ENCODE measurements around the gene ITFG1. TPM values are rescaled to one million over a fixed set of nuclear protein-coding genes. Genes with fewer than 3 reads are reported as not detected.

The ITFG1 gene
- total RNA-seq, 1 experiment from 2014 or later: 18.0 TPM

- Histone ChIP-seq H2BK5ac (ENCODE audit: insufficient read length, low read length) (no peak overlapping the region), H3K4me2 (ENCODE audit: insufficient read depth, insufficient read length, low read length) (no peak overlapping the region), H3K23me2 (ENCODE audit: insufficient read length, low read depth, low read length, poor library complexity, severe bottlenecking) (peaks cover 16% of the 10 kb centered on the region), H2BK15ac (ENCODE audit: low read depth, low read length) (no peak overlapping the region), H3K9ac (ENCODE audit: extremely low read depth, insufficient read length, low read length) (no peak overlapping the region), H3K9me3 (ENCODE audit: control insufficient read depth, low read depth, low read length) (no peaks in the 10 kb centered on the region), H2BK120ac (ENCODE audit: low read depth, low read length, poor library complexity, severe bottlenecking) (no peak overlapping the region), H3K4ac (ENCODE audit: low read depth, low read length) (no peak overlapping the region), H4K8ac (replicated peaks; ENCODE audit: insufficient read length, low read depth, low read length) (no peak overlapping the region), H3K79me1 (ENCODE audit: insufficient read depth, low read depth, low read length, poor library complexity, severe bottlenecking) (peaks cover 7% of the 10 kb centered on the region), H2AFZ (ENCODE audit: low read length) (no peak overlapping the region), H4K91ac (ENCODE audit: insufficient read length, low read depth, low read length) (no peak overlapping the region), H2BK12ac (ENCODE audit: insufficient read length, low read depth, low read length) (no peak overlapping the region), H4K5ac (ENCODE audit: insufficient read length, low read depth, low read length) (no peak overlapping the region), H3K27me3 (ENCODE audit: insufficient read depth, low read length) (peaks cover 3% of the 10 kb centered on the region; the same call in 1 of the 2 replicates), H4K20me1 (ENCODE audit: control insufficient read depth, insufficient read depth, insufficient read length) (no peaks in the 10 kb centered on the region), H3T11ph (ENCODE audit: low read length) (no peak overlapping the region), H3K56ac (ENCODE audit: insufficient read length, low read depth, low read length) (no peak overlapping the region), H3K27ac (ENCODE audit: insufficient read length, low read depth, low read length) (no peak overlapping the region), H3K18ac (ENCODE audit: insufficient read length, low read depth, low read length) (no peak overlapping the region), H3K4me1 (ENCODE audit: insufficient read depth, low read length) (no peaks in the 10 kb centered on the region), H3K79me2 (ENCODE audit: insufficient read depth, low read length) (peaks cover 1% of the 10 kb centered on the region; the same call in 1 of the 2 replicates), H3K23ac (ENCODE audit: insufficient read length, low read depth, low read length) (no peak overlapping the region), H2AK5ac (ENCODE audit: insufficient read length, low read length) (no peak overlapping the region), H3K14ac (ENCODE audit: insufficient read depth, low read length) (no peak overlapping the region), H2BK20ac (ENCODE audit: low read depth, low read length, poor library complexity, severe bottlenecking) (no peak overlapping the region)
- Mint-ChIP-seq H3K9me3 (peaks cover 0 to 3% of the 10 kb centered on the region in 2 experiments; a peak in 1 of 5 replicates), H3K4me1 (peaks cover 21 to 30% of the 10 kb centered on the region in 2 experiments), H3K27me3 (ENCODE audit: low read depth) (peaks cover 24% of the 10 kb centered on the region), H3K27ac (no peak overlapping the region), H3K36me3 (ENCODE audit: insufficient read depth in 1 of 3, low read depth in 3 of 3) (no peaks in the 10 kb centered on the region; a peak in 1 of 7 replicates), H3K4me3 (no peak overlapping the region)
- WGBS (ENCODE audit: extremely low coverage, insufficient read length, low lambda C conversion rate): no CpG with 5 or more reads among the region's 4 CpGs
- no peak for DNase-seq
- TF ChIP-seq CTCF (conservative IDR thresholded peaks at IDR 0.05): no peak
Observed at GRCh38 chr16:47140686-47141085, 320.2 kb downstream of the ITFG1 start.
